ENCODE results near the gene IL11RA. TPM values are rescaled to one million over a fixed set of nuclear protein-coding genes. Genes with fewer than 3 reads are reported as not detected.
"Not testable (repeated sequence)": the region's sequence is repeated elsewhere in the genome, so short reads cannot be mapped to it uniquely, and the experiment has no call there.

The IL11RA gene
- total RNA-seq, 1 donor from 2014 or later: 56.5 TPM

GRCh38 chr9:34638138-34638445, 13.9 kb upstream of the IL11RA start:
- intact Hi-C loops (cut with micrococcal nuclease): no loop called here
- H3K36me3 ChIP-seq: peaks cover 10% of the 10 kb centered on the region
- peak overlapping the region; percentile 78 for H3K4me3 ChIP-seq
- no peaks in the 10 kb centered on the region for H3K9me3 ChIP-seq (replicated peaks)
- DNase-seq: no peak
- peak overlapping the region; percentile 84 for H3K27ac ChIP-seq (replicated peaks)
- no peak for TF ChIP-seq CTCF (IDR thresholded peaks at IDR 0.05; ENCODE audit: borderline replicate concordance)
- peaks cover 37% of the 10 kb centered on the region for H3K4me1 ChIP-seq
- no peaks in the 10 kb centered on the region for H3K27me3 ChIP-seq (ENCODE audit: low read depth)

- H3K9me3 ChIP-seq (replicated peaks); DNase-seq; H3K4me3 ChIP-seq; intact Hi-C loops (cut with micrococcal nuclease); H3K27me3 ChIP-seq (ENCODE audit: low read depth); H3K27ac ChIP-seq (replicated peaks): not testable (repeated sequence)
- Histone ChIP-seq H3K36me3 (peaks cover 10% of the 10 kb centered on the region), H3K4me1 (peaks cover 33% of the 10 kb centered on the region)
Measured at GRCh38 chr9:34639322-34639721, 12.7 kb upstream of the IL11RA start.

GRCh38 chr9:34642679-34643078, 9.3 kb upstream of the IL11RA start:
- Histone ChIP-seq H3K4me1 (peaks cover 31% of the 10 kb centered on the region), H3K4me3 (no peak overlapping the region), H3K27me3 (ENCODE audit: low read depth) (no peaks in the 10 kb centered on the region), H3K9me3 (replicated peaks) (no peaks in the 10 kb centered on the region), H3K27ac (replicated peaks) (no peak overlapping the region), H3K36me3 (no peaks in the 10 kb centered on the region)
- intact Hi-C loops (cut with micrococcal nuclease): no loop called here
- no peak for DNase-seq
- no peak for TF ChIP-seq CTCF (IDR thresholded peaks at IDR 0.05; ENCODE audit: borderline replicate concordance)

- no peak overlapping the region for H3K4me3 ChIP-seq
Measured at GRCh38 chr9:34644766-34645314, 7.1 kb upstream of the IL11RA start.

GRCh38 chr9:34646211-34647083, 5.5 kb upstream of the IL11RA start, which contains the start of gene GALT:
Gene GALT, plus strand, starts transcription at chr9:34646675. Its CDS starts 30 bp downstream, at chr9:34646705.
- H3K36me3 ChIP-seq: peaks cover 29% of the 10 kb centered on the region
- peaks cover 48% of the 10 kb centered on the region for H3K4me1 ChIP-seq
- H3K4me3 ChIP-seq: peak within 1 kb of the TSS; percentile 88
- no peaks in the 10 kb centered on the region for H3K9me3 ChIP-seq (replicated peaks)
- intact Hi-C loops (cut with micrococcal nuclease): no loop called here
- no peaks in the 10 kb centered on the region for H3K27me3 ChIP-seq (ENCODE audit: low read depth)
- TF ChIP-seq CTCF (IDR thresholded peaks at IDR 0.05; ENCODE audit: borderline replicate concordance): peak; percentile 53
- peak; percentile 96 for DNase-seq
- H3K27ac ChIP-seq (replicated peaks): peak within 1 kb of the TSS; percentile 98

More at GRCh38 chr9:34644766-34645314, 7.1 kb upstream of the IL11RA start:
- H3K27ac ChIP-seq (replicated peaks): peak overlapping the region; percentile 19
- no peaks in the 10 kb centered on the region for H3K9me3 ChIP-seq (replicated peaks)
- H3K4me1 ChIP-seq: peaks cover 38% of the 10 kb centered on the region
- intact Hi-C loops (cut with micrococcal nuclease): no loop called here
- no peak for DNase-seq
- no peaks in the 10 kb centered on the region for H3K27me3 ChIP-seq (ENCODE audit: low read depth)
- TF ChIP-seq CTCF (IDR thresholded peaks at IDR 0.05; ENCODE audit: borderline replicate concordance): no peak
- H3K36me3 ChIP-seq: peaks cover 19% of the 10 kb centered on the region

GRCh38 chr9:34647084-34647403, 4.9 kb upstream of the IL11RA start:
- H3K9me3 ChIP-seq (replicated peaks): no peaks in the 10 kb centered on the region
- peak overlapping the region; percentile 88 for H3K4me3 ChIP-seq
- H3K36me3 ChIP-seq: peaks cover 29% of the 10 kb centered on the region
- DNase-seq: no peak
- intact Hi-C loops (cut with micrococcal nuclease): no loop called here
- TF ChIP-seq CTCF (IDR thresholded peaks at IDR 0.05; ENCODE audit: borderline replicate concordance): no peak
- H3K4me1 ChIP-seq: peaks cover 52% of the 10 kb centered on the region
- no peaks in the 10 kb centered on the region for H3K27me3 ChIP-seq (ENCODE audit: low read depth)
- H3K27ac ChIP-seq (replicated peaks): peak overlapping the region; percentile 98

Data from left ventricle myocardium inferior (tissue), 1 donor.